HG03378 (cell line): ENCODE measurements around the gene BFAR.
"Not testable (repeated sequence)": the region's sequence is repeated elsewhere in the genome, so short reads cannot be mapped to it uniquely, and the experiment has no call there.

Experiments
- ATAC-seq: cut with Tn5 transposase; IDR thresholded peaks from one replicate; pipeline ENCODE4 v1.9.1; 2021; ENCODE audit warnings: mild to moderate bottlenecking, moderate library complexity; ENCODE audit not compliant: unreplicated experiment

BFAR gene

GRCh38 chr16:14685870-14686793 lies 53.4 kb downstream of the BFAR start:
- ATAC-seq, result not testable (repeated sequence)

DNA sequence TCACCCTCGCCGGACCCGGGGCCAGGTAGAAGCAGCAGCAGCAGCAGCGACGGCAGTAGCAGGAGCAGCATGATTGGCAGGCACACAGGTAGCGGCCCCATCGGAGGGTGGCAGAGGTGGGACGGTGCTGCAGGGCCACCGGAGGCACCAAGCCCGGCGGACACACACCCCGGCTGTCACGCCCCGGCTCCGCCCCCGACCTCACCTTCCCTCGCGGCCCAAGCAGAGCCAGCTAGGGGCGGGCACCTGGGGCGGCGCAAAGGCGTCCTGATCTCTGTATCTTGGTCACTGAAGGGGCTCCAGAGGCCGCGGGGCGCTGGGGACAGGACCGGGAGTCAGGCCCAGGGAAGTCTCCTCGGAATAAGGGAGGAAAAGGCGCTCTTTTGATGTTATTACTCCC lies 61.4 kb downstream of the BFAR start, which contains the start of gene PLA2G10:
Gene PLA2G10, minus strand, starts transcription at position 180 of the 400 bp plus-strand sequence. Its CDS starts 79 bp downstream, at position 101.
- not testable (repeated sequence) for ATAC-seq

GRCh38 chr16:14701859-14702258 lies 69.1 kb downstream of the BFAR start:
- not testable (repeated sequence) for ATAC-seq

DNA sequence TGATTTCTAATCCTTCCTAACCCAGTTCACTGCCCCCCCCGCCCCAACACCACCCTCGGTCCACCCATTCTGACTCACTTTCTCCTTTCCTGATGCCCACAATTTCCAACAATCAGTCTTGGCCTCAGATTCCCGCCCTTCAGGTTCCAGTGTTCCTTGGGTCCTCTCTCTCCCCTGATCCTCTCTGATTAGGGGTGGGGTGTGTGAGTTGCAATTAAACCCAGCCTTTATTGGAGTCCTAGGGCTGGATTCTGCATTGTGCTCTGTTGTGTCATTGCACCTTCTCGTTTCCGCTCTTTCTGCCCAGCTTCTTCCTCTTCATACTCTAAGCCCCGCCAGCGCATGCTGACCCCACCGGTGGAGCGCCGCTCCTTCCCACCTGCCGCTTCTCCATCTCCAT lies 69.9 kb downstream of the BFAR start:
- ATAC-seq, result not testable (repeated sequence)

DNA sequence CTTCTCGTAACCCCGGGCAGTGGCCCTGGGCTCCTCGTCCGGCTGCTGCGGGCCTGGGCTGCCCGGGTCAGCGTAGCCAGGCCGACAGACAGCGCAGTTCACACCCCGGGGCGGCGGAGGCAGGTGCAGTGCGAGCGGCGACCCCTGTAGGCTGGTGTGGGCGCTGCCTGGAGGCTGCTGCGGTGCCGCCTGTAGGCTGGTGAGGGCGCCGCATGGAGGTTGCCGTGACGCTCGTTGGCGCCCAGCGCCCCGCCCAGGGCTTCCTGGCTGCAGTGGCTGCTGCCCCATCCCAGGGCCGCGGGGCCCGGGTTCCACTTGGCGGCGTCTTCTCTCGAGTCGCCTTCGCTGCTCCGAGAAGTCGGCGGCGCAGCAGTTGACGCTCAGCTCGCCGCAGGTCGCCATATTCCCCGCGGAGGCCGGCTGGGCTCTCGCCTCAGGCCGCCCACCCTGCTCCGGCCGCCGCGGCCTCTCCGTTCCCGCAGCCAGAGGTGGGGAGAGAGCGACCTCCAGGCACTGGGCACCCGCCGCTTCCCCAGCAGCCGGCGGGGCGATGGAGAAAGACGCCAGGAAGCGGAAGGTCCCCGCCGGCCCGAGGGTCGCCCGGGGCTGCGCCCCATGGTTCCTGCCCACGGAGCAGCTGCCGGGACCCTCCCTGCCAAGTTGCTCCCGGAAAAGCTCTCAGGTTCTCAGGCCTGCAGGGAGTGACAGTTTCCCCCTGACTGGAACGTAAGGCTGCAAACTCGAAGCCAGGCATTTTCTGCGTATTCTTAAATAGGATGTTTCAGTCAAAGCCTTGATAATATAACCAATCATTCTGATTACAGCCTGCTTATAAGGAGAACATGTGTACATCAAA lies 70.6 kb downstream of the BFAR start, which contains the start of gene NPIPA3:
Gene NPIPA3, plus strand, starts transcription at position 256 of the 856 bp plus-strand sequence. CDS start 5,533 bp downstream, outside the sequence.
- peak; percentile 91 for ATAC-seq
